HFF-Myc (cell line): ENCODE results near the gene SPATA25.
"Not testable (repeated sequence)": the region's sequence is repeated elsewhere in the genome, so short reads cannot be mapped to it uniquely, and the experiment has no call there.

Source experiments
- DNase-seq: peaks from one replicate; pipeline ENCODE4 v3.0.0-alpha.2; 2011; ENCODE audit warnings: low read depth; ENCODE audit errors: extremely low read depth
- H3K4me3 ChIP-seq: replicated peaks from 2 replicates; pipeline ENCODE4 v1.5.1; 2011; ENCODE audit warnings: low read depth, mild to moderate bottlenecking, control low read depth, low read length
- CTCF ChIP-seq: IDR thresholded peaks from 2 replicates; pipeline ENCODE4 v1.5.1; 2012; ENCODE audit warnings: mild to moderate bottlenecking, low read depth, low read length, control low read depth; ENCODE audit errors: missing control alignments

SPATA25 gene

DNA sequence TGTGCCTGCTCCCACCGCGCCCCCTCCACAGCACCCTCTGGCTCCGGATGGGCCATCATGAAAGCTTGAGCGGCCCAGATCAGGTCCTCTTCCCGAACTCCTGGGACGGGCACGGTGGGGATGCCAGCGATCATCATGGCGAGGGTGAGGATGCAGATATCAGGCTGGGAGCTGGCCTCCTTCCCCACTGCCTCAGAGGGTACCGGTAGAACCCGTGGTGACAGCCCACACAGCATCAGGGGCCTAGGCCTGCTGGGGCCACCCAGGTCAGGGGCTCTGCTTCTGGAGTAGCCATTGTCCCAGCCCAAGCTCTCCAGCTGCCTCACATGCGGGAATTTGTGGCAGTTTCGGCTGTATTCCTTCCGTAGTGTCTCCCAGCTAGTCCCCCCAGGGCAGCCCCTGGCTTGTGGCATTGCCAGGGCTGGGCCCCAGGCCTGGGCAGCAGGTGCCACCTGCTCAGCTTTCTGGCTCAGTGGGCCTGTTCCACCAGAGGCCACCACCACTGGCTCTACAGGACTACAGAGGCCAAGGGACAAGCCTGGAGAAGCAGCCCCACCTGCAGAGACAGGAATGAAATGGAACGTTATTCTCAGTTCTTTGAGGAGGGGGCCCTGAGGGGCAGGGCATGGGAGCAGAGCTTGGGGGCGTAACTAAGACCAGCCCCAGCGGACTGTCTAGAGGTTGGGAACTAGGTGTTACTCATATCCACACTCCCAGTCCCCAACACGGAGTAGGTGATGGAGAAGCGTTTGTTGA is 654 bp downstream of the SPATA25 start:
- no peak for TF ChIP-seq CTCF
- DNase-seq: no peak
- H3K4me3 ChIP-seq: no peak overlapping the region

DNA sequence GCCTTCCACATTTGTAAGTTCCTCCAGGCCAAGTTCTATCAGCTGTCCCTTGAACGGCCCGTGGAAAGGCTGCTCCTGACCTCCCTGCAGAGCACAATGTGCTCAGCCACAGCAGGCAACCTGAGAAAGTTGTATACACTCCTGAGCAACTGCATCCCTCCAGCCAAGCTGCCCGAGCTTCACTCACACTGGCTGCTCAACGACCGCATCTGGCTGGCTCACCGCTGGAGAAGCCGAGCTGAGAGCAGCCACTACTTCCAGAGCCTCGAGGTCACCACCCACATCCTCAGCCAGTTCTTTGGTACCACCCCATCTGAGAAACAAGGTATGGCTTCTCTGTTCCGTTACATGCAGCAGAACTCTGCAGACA is 4.3 kb downstream of the SPATA25 start:
- no peak for TF ChIP-seq CTCF
- DNase-seq: no peak
- no peak overlapping the region for H3K4me3 ChIP-seq

DNA sequence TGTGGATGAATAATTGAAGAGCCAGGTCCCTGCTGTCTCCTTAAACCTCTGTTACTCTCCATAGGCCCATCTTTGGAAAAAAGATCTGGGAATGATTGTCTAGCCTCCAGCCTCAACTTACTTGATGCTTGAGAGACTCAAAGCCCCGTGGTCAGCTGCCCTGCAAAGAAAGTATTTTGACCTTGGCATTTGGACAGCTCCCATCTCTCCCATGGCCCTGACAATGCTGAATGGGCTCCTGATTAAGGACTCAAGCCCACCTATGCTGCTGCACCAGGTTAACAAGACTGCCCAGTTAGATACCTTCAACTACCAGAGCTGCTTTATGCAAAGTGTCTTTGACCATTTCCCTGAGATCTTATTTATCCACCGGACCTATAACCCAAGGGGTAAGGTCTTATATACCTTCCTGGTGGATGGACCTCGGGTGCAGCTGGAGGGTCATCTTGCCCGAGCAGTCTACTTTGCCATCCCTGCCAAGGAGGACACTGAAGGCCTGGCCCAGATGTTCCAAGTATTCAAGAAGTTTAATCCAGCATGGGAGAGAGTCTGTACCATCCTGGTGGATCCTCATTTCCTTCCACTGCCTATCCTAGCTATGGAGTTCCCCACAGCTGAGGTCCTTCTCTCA is 4.8 kb downstream of the SPATA25 start:
- no peak for TF ChIP-seq CTCF
- H3K4me3 ChIP-seq: no peak overlapping the region
- no peak for DNase-seq

DNA sequence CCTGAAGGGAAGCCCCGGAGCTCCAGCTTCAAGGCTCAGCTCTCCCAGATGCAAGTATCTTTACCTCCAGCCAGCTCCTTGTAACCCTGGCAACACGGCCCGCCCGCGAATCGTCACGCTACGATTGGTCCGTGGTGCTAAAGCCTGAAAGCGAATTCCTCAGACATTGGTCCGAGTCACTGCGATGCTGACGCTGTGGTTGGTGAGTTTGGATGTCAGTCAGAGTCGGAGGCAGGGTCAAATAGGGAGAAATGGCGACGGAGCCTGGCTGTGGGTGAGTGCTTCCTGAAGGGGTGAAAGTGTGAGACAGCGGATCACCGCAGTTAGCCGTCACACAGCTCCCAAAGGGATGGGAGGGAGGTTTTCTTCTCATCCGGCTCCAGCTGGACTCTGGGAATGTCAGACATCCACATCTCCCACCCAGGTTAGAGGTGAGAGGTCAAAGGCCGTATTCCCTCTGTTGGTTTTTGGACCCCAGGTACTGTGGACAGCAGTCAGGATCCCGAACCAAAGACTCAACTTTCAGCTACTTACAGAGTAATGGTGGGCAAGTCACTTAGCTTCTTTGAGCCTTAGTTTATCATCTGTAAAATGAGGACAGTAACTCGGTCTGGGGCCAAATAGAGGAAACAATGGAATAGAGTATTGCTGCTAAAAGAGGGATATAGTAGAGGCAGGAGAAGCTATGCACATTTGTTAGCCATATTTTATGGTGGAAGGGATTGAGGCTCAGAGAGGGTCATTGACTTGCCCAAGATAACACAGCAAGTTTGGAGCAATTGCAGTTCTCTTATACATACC is 6.2 kb downstream of the SPATA25 start, which contains the start of gene ZSWIM1:
Gene ZSWIM1, plus strand, starts transcription at position 240 of the 801 bp plus-strand sequence. CDS start 1,366 bp downstream, outside the sequence.
- no peak for TF ChIP-seq CTCF
- DNase-seq: peak; percentile 99

GRCh38 chr20:45878076-45878761 is 9.2 kb downstream of the SPATA25 start:
- no peak overlapping the region for H3K4me3 ChIP-seq
- peak; percentile 40 for DNase-seq
- TF ChIP-seq CTCF: no peak

More for the DNA sequence above, 6.2 kb downstream of the SPATA25 start, which contains the start of gene ZSWIM1:
- peak within 1 kb of the TSS; percentile 98 for H3K4me3 ChIP-seq

GRCh38 chr20:45874576-45874975 is 12.8 kb downstream of the SPATA25 start:
- DNase-seq: no peak
- H3K4me3 ChIP-seq: no peak overlapping the region
- no peak for TF ChIP-seq CTCF

- not testable (repeated sequence) for DNase-seq, H3K4me3 ChIP-seq
These were observed 13.3 kb downstream of the SPATA25 start for GRCh38 chr20:45874104-45874481.
